Keratinocyte (primary cell): ENCODE measurements around the gene UBR3.

Source experiments
- CTCF ChIP-seq, 3 experiments: IDR thresholded peaks in 1 of 3; conservative IDR thresholded peaks in 1 of 3; optimal IDR thresholded peaks in 1 of 3; 2 replicates in 2 of 3; 3 replicates in 1 of 3; pipeline versions ENCODE3 to v1.5.1; 2011; ENCODE audit warnings: low read length in 3 of 3, mild to moderate bottlenecking in 3 of 3, moderate library complexity in 2 of 3, control low read depth in 1 of 3, inconsistent platforms in 1 of 3; ENCODE audit not compliant: insufficient read depth in 2 of 3; ENCODE audit errors: extremely low read depth in 1 of 3
- EZH2 ChIP-seq: IDR thresholded peaks from one replicate; pipeline ENCODE4 v1.6.1; 2012; ENCODE audit warnings: inconsistent platforms, mild to moderate bottlenecking, low read length, moderate library complexity

- TF ChIP-seq CTCF (optimal IDR thresholded peaks at IDR 0.05 in 1 of 3, IDR thresholded peaks at IDR 0.05 in 1 of 3, conservative IDR thresholded peaks at IDR 0.05 in 1 of 3; ENCODE audit: extremely low read depth in 1 of 3, insufficient read depth in 2 of 3, low read length in 3 of 3): no peak
- TF ChIP-seq EZH2: no peak
These were observed 65.7 kb downstream of the UBR3 start for GRCh38 chr2:169892951-169893350.
